Trophoblast cell (in vitro differentiated cells and primary cell): ENCODE results near the gene RGS5.
"Not testable (repeated sequence)": the region's sequence is repeated elsewhere in the genome, so short reads cannot be mapped to it uniquely, and the experiment has no call there.

Experiments
- DNase-seq, 2 donors: peaks; one replicate each; pipeline ENCODE4 v3.0.0-alpha.2; 2016
- H2AFZ ChIP-seq: 2 replicates; pipeline ENCODE4 v1.6.1; 2013; ENCODE audit warnings: low read length, moderate library complexity, mild to moderate bottlenecking; ENCODE audit not compliant: insufficient read depth, poor library complexity
- H2AK5ac ChIP-seq: 2 replicates; pipeline ENCODE4 v1.6.1; 2013; ENCODE audit warnings: mild to moderate bottlenecking, low read length
- H2BK120ac ChIP-seq: 2 replicates; pipeline ENCODE4 v1.6.1; 2013; ENCODE audit warnings: low read length, mild to moderate bottlenecking, moderate library complexity; ENCODE audit not compliant: insufficient read depth, poor library complexity
- H2BK12ac ChIP-seq: 2 replicates; pipeline ENCODE4 v1.6.1; 2013; ENCODE audit warnings: mild to moderate bottlenecking, low read length, moderate library complexity
- H2BK5ac ChIP-seq: 2 replicates; pipeline ENCODE4 v1.6.1; 2013; ENCODE audit warnings: low read length, low read depth, moderate library complexity, mild to moderate bottlenecking; ENCODE audit not compliant: poor library complexity
- H3K14ac ChIP-seq: 2 replicates; pipeline ENCODE4 v1.6.1; 2013; ENCODE audit warnings: mild to moderate bottlenecking, low read length
- H3K18ac ChIP-seq: 2 replicates; pipeline ENCODE4 v1.6.1; 2013; ENCODE audit warnings: mild to moderate bottlenecking, low read length
- H3K23ac ChIP-seq: 2 replicates; pipeline ENCODE4 v1.6.1; 2013; ENCODE audit warnings: low read length
- H3K27ac ChIP-seq: 2 replicates; pipeline ENCODE4 v1.5.1; 2013; ENCODE audit warnings: low read depth, mild to moderate bottlenecking, inconsistent platforms, low read length, moderate library complexity
- H3K27me3 ChIP-seq: 2 replicates; pipeline ENCODE4 v1.6.1; 2013; ENCODE audit warnings: inconsistent platforms, mild to moderate bottlenecking, low read length, moderate library complexity; ENCODE audit not compliant: insufficient read depth
- H3K36me3 ChIP-seq, 2 experiments: 1 replicate in 1 of 2; 2 replicates in 1 of 2; pipeline ENCODE4 v1.6.1; 2013; ENCODE audit warnings: low read length in 2 of 2, mild to moderate bottlenecking in 2 of 2, moderate library complexity in 1 of 2; ENCODE audit not compliant: insufficient read depth in 2 of 2, control insufficient read depth in 1 of 2
- H3K4ac ChIP-seq: 2 replicates; pipeline ENCODE4 v1.6.1; 2013; ENCODE audit warnings: low read depth, mild to moderate bottlenecking, low read length, moderate library complexity
- H3K4me1 ChIP-seq, 2 experiments: 1 replicate in 1 of 2; 2 replicates in 1 of 2; pipeline ENCODE4 v1.6.1; 2013; ENCODE audit warnings: low read length in 2 of 2, mild to moderate bottlenecking in 2 of 2, moderate library complexity in 1 of 2; ENCODE audit not compliant: insufficient read depth in 2 of 2, control insufficient read depth in 1 of 2
- H3K4me2 ChIP-seq: 2 replicates; pipeline ENCODE4 v1.6.1; 2013; ENCODE audit warnings: inconsistent platforms, mild to moderate bottlenecking, low read length, moderate library complexity
- H3K4me3 ChIP-seq: 2 replicates; pipeline ENCODE4 v1.5.1; 2013; ENCODE audit warnings: mild to moderate bottlenecking, low read depth, low read length, inconsistent platforms
- H3K79me1 ChIP-seq: one replicate; pipeline ENCODE4 v1.6.1; 2013; ENCODE audit warnings: low read length
- H3K79me2 ChIP-seq: 2 replicates; pipeline ENCODE4 v1.6.1; 2013; ENCODE audit warnings: low read length, mild to moderate bottlenecking; ENCODE audit not compliant: control insufficient read depth, insufficient read depth, poor library complexity
- H3K9ac ChIP-seq: 2 replicates; pipeline ENCODE4 v1.6.1; 2013; ENCODE audit warnings: mild to moderate bottlenecking, low read length
- H3K9me3 ChIP-seq: 2 replicates; pipeline ENCODE4 v1.6.1; 2013; ENCODE audit warnings: low read depth, mild to moderate bottlenecking, control low read depth, inconsistent platforms, low read length; ENCODE audit not compliant: insufficient read depth
- H4K12ac ChIP-seq: 2 replicates; pipeline ENCODE4 v1.6.1; 2013; ENCODE audit warnings: low read depth, mild to moderate bottlenecking, low read length, moderate library complexity
- H4K8ac ChIP-seq: 2 replicates; pipeline ENCODE4 v1.6.1; 2013; ENCODE audit warnings: low read depth, mild to moderate bottlenecking, low read length, moderate library complexity
- H4K91ac ChIP-seq: one replicate; pipeline ENCODE4 v1.6.1; 2013; ENCODE audit warnings: low read depth, mild to moderate bottlenecking, low read length, moderate library complexity
- WGBS: extraction: QIAGEN DNeasy Blood & Tissue Kit; methylation state at CpG from one replicate; pipeline ENCODE4 v1.1.7; 2013; ENCODE audit warnings: missing lambda C conversion rate; ENCODE audit not compliant: insufficient read length, insufficient coverage; ENCODE audit errors: extremely low coverage; 5-methylcytosine and 5-hydroxymethylcytosine counted together

RGS5 gene

DNA sequence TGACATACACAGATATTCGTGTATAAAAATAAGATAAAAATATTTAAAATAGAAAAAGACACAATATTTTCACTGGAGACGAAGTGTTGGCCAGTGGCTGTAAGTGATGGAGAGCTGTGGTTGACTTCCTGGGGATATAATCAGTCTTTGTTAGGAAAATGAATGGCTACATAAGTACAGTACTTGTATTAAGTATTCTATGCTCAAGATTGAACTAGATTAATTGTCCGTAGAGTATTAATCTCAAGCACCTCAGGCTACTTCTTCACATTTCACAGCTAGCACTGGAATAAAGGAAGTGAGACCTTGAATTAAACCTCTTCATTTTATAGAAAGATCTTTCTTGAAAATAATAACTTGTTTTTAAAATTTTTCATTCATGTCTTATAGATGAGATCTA lies 39.0 kb upstream of the RGS5 start:
- Histone ChIP-seq H3K18ac (no peak overlapping the region), H4K8ac (no peak overlapping the region), H3K27ac (no peak overlapping the region), H2BK120ac (no peak overlapping the region), H3K4ac (no peak overlapping the region), H3K14ac (no peak overlapping the region), H2AK5ac (no peak overlapping the region), H3K9ac (no peak overlapping the region), H3K9me3 (no peaks in the 10 kb centered on the region), H3K79me2 (no peaks in the 10 kb centered on the region), H2BK12ac (no peak overlapping the region), H3K23ac (no peak overlapping the region), H3K27me3 (no peaks in the 10 kb centered on the region), H3K4me1 (no peaks in the 10 kb centered on the region), H4K91ac (no peak overlapping the region), H4K12ac (no peak overlapping the region), H2AFZ (no peak overlapping the region), H3K4me3 (no peak overlapping the region), H3K79me1 (no peaks in the 10 kb centered on the region), H2BK5ac (no peak overlapping the region), H3K4me2 (no peak overlapping the region), H3K36me3 (no peaks in the 10 kb centered on the region)
- no peak for DNase-seq
- WGBS, result no CpG with 5 or more reads among the region's 3 CpGs

DNA sequence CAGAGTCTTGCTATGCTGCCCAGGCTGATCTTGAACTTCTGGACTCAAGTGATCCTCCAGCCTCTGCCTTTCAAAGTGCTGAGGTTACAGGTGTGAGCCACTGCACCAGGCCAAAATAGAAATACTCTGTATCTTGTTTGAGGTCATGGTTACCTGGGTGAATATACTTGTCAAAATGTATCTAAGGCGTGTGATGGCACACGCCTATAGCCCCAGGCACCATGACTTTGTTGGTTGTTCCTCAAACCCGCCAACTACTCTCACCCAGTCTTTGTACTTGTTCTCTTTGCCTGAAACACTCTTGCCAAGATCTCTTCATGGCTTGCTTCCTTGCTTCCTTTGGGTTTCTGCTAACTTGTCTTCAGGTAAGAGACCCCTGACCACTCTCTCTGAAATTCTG lies 38.0 kb upstream of the RGS5 start:
- H3K4me2 ChIP-seq, result no peak overlapping the region
- H3K14ac ChIP-seq, result no peak overlapping the region
- DNase-seq, result peak; percentile 7 to 58
- no peak overlapping the region for H3K9ac ChIP-seq
- H2BK12ac ChIP-seq, result no peak overlapping the region
- no peaks in the 10 kb centered on the region for H3K4me1 ChIP-seq
- H2AK5ac ChIP-seq, result no peak overlapping the region
- no peaks in the 10 kb centered on the region for H3K36me3 ChIP-seq
- H4K8ac ChIP-seq, result no peak overlapping the region
- no CpG with 5 or more reads among the region's 3 CpGs for WGBS
- no peak overlapping the region for H3K23ac ChIP-seq
- no peak overlapping the region for H3K18ac ChIP-seq
- H3K79me2 ChIP-seq, result no peaks in the 10 kb centered on the region
- H2BK120ac ChIP-seq, result no peak overlapping the region
- H3K4ac ChIP-seq, result no peak overlapping the region
- no peaks in the 10 kb centered on the region for H3K79me1 ChIP-seq
- no peak overlapping the region for H2AFZ ChIP-seq
- H3K9me3 ChIP-seq, result no peaks in the 10 kb centered on the region
- H2BK5ac ChIP-seq, result no peak overlapping the region
- H3K27ac ChIP-seq, result no peak overlapping the region
- no peak overlapping the region for H4K12ac ChIP-seq
- H4K91ac ChIP-seq, result no peak overlapping the region
- no peaks in the 10 kb centered on the region for H3K27me3 ChIP-seq
- H3K4me3 ChIP-seq, result no peak overlapping the region

DNA sequence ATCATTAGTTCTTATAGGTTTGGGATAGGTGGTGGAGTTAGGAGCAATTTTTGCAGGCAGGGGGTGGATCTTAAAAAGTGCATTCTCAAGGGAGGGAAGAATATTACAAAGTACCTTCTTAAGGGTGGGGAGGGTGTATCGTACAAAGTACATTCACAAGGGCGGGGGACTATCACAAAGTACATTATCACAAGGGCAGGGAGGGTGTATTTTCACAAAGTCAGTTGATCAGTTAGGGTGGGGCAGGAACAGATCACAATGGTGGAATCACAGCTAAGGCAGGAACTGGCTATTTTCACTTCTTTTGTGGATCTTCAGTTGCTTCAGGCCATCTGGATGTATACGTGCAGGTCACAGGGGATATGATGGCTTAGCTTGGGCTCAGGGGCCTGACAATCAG lies 30.9 kb upstream of the RGS5 start:
- not testable (repeated sequence) for H3K27ac ChIP-seq, H3K9me3 ChIP-seq, H2BK12ac ChIP-seq, H2AFZ ChIP-seq, H3K79me1 ChIP-seq, H2BK120ac ChIP-seq, H4K8ac ChIP-seq, H3K23ac ChIP-seq, H3K9ac ChIP-seq, H3K27me3 ChIP-seq, DNase-seq, H3K4me1 ChIP-seq, H3K4me2 ChIP-seq, H3K4me3 ChIP-seq, H3K79me2 ChIP-seq, H3K18ac ChIP-seq, H2BK5ac ChIP-seq, H2AK5ac ChIP-seq, H3K14ac ChIP-seq, H3K36me3 ChIP-seq, H3K4ac ChIP-seq, H4K91ac ChIP-seq, H4K12ac ChIP-seq
- WGBS, result no CpG with 5 or more reads among the region's 3 CpGs

DNA sequence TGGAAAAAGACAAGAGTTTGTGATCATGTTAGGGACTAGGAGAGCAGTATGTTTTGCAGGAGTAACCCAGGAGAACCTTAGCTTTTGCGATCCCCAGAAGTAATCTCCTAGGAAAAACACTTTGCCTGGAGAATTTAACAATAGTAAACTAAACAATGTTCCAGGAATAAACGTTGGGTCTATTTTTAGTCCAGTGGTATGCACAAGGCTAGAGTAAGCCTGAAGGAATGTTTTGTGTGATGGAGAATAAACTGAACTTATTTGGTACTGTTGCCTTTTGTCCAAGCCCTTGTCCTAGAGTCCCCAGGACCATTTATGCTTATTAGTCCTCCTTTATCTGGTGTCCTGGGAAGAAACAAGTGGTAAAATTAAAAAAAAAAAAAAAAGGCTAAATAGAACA lies 28.7 kb upstream of the RGS5 start:
- Histone ChIP-seq H2AK5ac (no peak overlapping the region), H3K18ac (no peak overlapping the region), H3K4me2 (no peak overlapping the region), H3K14ac (no peak overlapping the region), H2BK120ac (no peak overlapping the region), H3K79me1 (no peaks in the 10 kb centered on the region), H4K91ac (no peak overlapping the region), H3K4me1 (no peaks in the 10 kb centered on the region), H3K4ac (no peak overlapping the region), H2BK12ac (no peak overlapping the region), H2BK5ac (no peak overlapping the region), H3K9ac (no peak overlapping the region), H3K79me2 (no peaks in the 10 kb centered on the region), H3K27me3 (no peaks in the 10 kb centered on the region), H2AFZ (no peak overlapping the region), H3K4me3 (no peak overlapping the region), H3K36me3 (no peaks in the 10 kb centered on the region), H3K23ac (no peak overlapping the region), H4K12ac (no peak overlapping the region), H3K27ac (no peak overlapping the region), H3K9me3 (no peaks in the 10 kb centered on the region), H4K8ac (no peak overlapping the region)
- WGBS, result no CpG with 5 or more reads among the region's 2 CpGs
- no peak for DNase-seq
